Activated naive CD8-positive, alpha-beta T cell treated with anti-CD3 and anti-CD28 coated beads, Interleukin-2, amount 50 U/mL, for 24 hours (primary cell): ENCODE data around the gene MAN1C1.

Experiments used
- ATAC-seq: fragments of 150-1000 bp; cut with Tn5 transposase; one replicate; pipeline ENCODE4 v1.10.0; 2021
- DNase-seq: peaks from one replicate; pipeline ENCODE4 v3.0.0; 2021
- H3K27ac Mint-ChIP-seq: one replicate; pipeline ENCODE4 v1.8.0; 2021; ENCODE audit warnings: mild to moderate bottlenecking, mixed read lengths
- H3K27me3 Mint-ChIP-seq: one replicate; pipeline ENCODE4 v1.8.0; 2021; ENCODE audit warnings: mixed read lengths
- H3K36me3 Mint-ChIP-seq: one replicate; pipeline ENCODE4 v1.8.0; 2021; ENCODE audit warnings: low read depth, mixed read lengths
- H3K4me1 Mint-ChIP-seq: one replicate; pipeline ENCODE4 v1.8.0; 2021; ENCODE audit warnings: mixed read lengths
- H3K4me3 Mint-ChIP-seq: one replicate; pipeline ENCODE4 v1.8.0; 2021; ENCODE audit warnings: mild to moderate bottlenecking, moderate library complexity, mixed read lengths
- H3K9me3 Mint-ChIP-seq: one replicate; pipeline ENCODE4 v1.8.0; 2021; ENCODE audit warnings: mixed read lengths

Gene MAN1C1

GRCh38 chr1:25804964-25805862 is 188.6 kb downstream of the MAN1C1 start:
- no peak for ATAC-seq
- no peak overlapping the region for H3K27ac Mint-ChIP-seq
- H3K4me1 Mint-ChIP-seq, result peaks cover 30% of the 10 kb centered on the region
- peaks cover 3% of the 10 kb centered on the region for H3K27me3 Mint-ChIP-seq
- no peaks in the 10 kb centered on the region for H3K36me3 Mint-ChIP-seq
- no peak for DNase-seq
- H3K9me3 Mint-ChIP-seq, result no peaks in the 10 kb centered on the region
- no peak overlapping the region for H3K4me3 Mint-ChIP-seq

GRCh38 chr1:25805863-25806225 is 189.3 kb downstream of the MAN1C1 start:
- Mint-ChIP-seq H3K4me1 (peaks cover 26% of the 10 kb centered on the region), H3K27ac (no peak overlapping the region), H3K27me3 (no peaks in the 10 kb centered on the region), H3K36me3 (no peaks in the 10 kb centered on the region), H3K4me3 (no peak overlapping the region), H3K9me3 (no peaks in the 10 kb centered on the region)
- no peak for ATAC-seq
- no peak for DNase-seq

DNA sequence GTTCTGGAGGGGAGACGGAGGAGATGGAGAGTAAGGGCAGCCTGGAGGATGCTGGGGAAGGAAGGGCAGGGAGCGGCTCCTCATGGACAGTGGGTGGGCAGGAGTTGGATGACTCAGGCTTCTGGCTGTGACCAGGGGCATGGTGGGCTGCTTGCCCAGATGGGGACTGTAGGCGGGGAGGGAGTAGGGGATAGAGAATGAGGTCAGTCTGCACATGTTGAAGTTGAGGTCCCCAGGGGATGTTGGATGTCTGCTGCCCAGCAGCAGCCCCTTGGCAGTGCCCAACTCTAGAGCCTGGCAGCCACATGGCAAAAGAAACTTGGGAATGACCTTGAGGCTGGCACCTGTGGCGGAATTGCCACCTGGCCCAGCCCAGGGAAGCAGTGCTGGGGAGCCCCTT is 189.8 kb downstream of the MAN1C1 start:
- H3K9me3 Mint-ChIP-seq, result no peaks in the 10 kb centered on the region
- peaks cover 24% of the 10 kb centered on the region for H3K4me1 Mint-ChIP-seq
- no peaks in the 10 kb centered on the region for H3K27me3 Mint-ChIP-seq
- DNase-seq (no peak), ATAC-seq (no peak)
- no peak overlapping the region for H3K27ac Mint-ChIP-seq
- no peak overlapping the region for H3K4me3 Mint-ChIP-seq
- H3K36me3 Mint-ChIP-seq, result no peaks in the 10 kb centered on the region

DNA sequence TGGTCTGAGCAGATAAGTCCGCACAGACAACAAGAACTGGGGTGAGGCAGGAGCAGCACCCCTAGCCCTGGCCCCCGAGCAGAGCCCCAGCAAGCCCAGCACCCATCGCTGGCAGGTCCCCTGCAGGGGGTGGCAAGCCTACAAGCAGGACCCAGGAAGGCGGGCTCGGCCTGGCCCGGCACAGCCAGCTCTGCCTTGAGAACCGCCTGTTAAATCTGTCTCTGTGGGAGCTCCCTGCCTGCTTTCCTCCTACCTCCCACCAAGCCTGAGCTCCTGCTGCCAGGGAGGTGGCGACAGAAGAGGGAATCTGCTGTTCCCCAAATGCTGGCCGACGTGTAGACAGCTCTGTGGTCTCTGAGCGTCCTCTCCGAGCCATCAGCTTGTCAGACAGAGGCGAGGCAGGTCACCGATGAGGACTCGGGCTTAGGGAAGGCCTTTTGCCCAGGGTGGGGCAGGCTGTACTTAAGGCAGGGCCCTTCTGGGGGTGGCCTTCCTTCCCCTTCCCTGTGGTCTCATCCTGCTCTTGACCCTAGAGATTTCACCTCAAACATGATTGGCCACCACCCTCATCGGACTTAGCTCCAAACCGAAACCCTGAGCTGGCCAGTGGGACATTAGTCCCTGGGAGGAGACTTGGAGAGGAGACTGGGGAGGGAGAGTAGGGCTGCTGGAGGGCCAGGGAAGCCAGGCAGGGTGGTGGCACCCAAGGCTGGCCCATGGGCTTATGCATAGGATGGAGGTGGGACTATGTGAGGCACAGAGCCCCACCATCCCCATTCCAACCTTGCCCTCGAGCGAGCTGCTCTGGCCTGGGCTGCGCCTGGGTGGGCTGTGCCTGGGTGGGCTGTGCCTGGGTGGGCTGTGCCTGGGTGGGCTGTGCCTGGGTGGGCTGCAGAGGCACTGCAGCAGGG is 191.1 kb downstream of the MAN1C1 start:
- no peaks in the 10 kb centered on the region for H3K9me3 Mint-ChIP-seq
- H3K4me1 Mint-ChIP-seq, result peaks cover 16% of the 10 kb centered on the region
- no peaks in the 10 kb centered on the region for H3K36me3 Mint-ChIP-seq
- ATAC-seq, result no peak
- H3K4me3 Mint-ChIP-seq, result no peak overlapping the region
- no peaks in the 10 kb centered on the region for H3K27me3 Mint-ChIP-seq
- DNase-seq, result no peak
- no peak overlapping the region for H3K27ac Mint-ChIP-seq

DNA sequence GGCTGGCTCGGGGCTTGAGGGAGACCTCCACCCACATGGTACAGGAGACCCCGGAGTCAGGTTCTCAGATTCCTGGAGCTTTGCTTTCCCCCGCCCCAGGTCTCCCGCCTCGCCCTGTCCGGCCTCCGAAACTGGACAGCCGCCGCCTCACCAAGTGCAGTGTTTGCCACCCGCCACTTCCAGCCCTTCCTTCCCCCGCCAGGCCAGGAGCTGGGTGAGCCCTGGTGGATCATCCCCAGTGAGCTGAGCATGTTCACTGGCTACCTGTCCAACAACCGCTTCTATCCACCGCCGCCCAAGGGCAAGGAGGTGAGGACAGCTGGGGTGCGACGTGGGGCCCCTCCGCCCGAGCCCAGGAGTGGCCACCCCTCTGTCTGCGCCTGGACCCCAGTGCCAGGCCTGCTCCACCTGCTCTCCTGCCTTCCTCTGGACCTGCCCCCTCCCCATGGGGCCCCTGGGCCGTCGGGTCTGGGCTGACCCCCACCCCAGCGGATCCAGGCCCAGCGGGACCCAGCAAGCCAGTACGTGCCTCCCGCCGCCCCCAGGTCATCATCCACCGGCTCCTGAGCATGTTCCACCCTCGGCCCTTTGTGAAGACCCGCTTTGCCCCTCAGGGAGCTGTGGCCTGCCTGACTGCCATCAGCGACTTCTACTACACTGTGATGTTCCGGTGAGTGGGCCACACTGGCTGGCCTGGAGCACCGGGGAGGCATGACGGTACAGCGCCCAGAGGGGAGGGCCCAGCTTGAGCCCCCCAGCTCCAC is 192.1 kb downstream of the MAN1C1 start:
- no peak for ATAC-seq
- H3K27ac Mint-ChIP-seq, result no peak overlapping the region
- DNase-seq, result no peak
- peaks cover 9% of the 10 kb centered on the region for H3K4me1 Mint-ChIP-seq
- no peaks in the 10 kb centered on the region for H3K9me3 Mint-ChIP-seq
- no peak overlapping the region for H3K4me3 Mint-ChIP-seq
- H3K27me3 Mint-ChIP-seq, result no peaks in the 10 kb centered on the region
- H3K36me3 Mint-ChIP-seq, result no peaks in the 10 kb centered on the region

DNA sequence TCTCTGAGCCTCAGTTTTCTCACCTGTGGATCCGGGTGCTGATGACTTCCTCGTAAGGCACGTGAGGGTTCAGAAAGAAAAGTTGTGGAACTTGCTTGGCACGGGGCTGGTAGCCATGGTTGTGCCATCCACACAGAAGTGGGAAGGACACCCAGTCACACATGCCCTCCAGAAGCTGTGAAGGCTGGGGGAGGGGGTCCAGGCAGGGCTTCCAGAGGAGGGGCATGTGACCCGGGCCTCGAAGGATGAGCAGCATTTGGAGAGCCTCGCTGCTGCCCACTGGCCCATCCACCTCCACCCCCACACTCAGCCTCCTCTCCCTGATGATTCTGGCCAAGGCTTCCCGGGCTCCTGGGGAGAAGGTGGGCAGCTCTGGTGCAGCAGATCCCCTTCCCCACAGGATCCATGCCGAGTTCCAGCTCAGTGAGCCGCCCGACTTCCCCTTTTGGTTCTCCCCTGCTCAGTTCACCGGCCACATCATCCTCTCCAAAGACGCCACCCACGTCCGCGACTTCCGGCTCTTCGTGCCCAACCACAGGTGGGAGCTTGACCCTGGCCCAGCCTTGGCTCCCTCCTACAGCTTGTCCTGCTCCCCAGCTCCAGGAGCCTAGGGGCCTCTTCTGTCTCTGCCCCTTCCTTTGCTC is 192.8 kb downstream of the MAN1C1 start:
- no peak for DNase-seq
- Mint-ChIP-seq H3K4me1 (peaks cover 4% of the 10 kb centered on the region), H3K4me3 (no peak overlapping the region), H3K36me3 (no peaks in the 10 kb centered on the region), H3K9me3 (no peaks in the 10 kb centered on the region), H3K27me3 (no peaks in the 10 kb centered on the region), H3K27ac (no peak overlapping the region)
- ATAC-seq, result no peak

- Mint-ChIP-seq H3K4me1 (no peaks in the 10 kb centered on the region), H3K36me3 (peaks cover 2% of the 10 kb centered on the region), H3K4me3 (no peak overlapping the region), H3K27ac (no peak overlapping the region), H3K9me3 (no peaks in the 10 kb centered on the region), H3K27me3 (no peaks in the 10 kb centered on the region)
- ATAC-seq (no peak), DNase-seq (no peak)
Observed at GRCh38 chr1:25809929-25810328, 193.3 kb downstream of the MAN1C1 start.

DNA sequence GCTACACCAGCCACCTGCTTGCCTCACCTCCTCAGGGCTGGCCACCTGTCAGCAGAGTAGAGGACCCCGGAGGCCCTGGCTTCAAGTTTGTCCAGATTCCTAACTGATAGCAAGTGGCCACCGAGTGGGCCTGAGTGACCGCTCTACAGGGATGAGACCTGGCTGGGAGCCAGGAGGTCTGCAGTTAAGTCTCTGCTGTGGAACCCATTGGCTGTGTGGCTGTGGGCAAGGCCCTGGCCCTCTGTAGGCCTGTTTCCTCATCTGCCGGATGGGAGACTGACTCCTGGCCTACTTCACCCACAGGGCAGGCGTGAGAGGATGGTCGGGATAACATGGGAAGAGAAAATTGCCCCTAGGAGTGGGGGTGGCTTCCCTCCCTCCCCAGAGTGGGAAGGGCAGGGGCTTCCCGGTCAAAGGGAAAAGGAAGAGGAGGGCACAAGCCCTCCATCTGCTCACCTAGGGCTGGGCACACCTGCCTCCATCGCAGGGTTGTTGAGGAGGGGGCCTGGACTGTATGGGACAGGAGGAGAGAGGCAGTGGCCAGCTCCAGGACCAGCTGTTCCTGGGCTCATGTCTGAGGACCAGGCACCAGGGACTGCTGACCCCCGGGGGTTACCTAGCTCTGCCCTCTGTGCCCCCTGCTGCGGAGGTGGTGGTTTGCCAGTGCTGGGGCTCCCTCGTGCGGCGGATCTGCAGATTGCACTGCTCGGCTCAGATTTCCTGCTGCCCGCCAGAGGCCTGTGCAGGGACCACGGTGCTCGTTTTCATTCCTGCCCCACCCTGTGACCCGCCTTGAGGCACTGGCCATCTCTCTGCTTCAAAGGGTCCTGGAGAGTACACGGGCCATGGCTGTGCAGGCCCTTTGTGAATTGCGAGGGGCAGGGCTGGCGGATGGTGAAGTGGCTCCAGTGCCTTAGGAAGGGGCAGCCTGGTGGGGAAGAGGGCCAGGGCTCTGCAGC is 194.0 kb downstream of the MAN1C1 start:
- H3K27ac Mint-ChIP-seq, result no peak overlapping the region

DNA sequence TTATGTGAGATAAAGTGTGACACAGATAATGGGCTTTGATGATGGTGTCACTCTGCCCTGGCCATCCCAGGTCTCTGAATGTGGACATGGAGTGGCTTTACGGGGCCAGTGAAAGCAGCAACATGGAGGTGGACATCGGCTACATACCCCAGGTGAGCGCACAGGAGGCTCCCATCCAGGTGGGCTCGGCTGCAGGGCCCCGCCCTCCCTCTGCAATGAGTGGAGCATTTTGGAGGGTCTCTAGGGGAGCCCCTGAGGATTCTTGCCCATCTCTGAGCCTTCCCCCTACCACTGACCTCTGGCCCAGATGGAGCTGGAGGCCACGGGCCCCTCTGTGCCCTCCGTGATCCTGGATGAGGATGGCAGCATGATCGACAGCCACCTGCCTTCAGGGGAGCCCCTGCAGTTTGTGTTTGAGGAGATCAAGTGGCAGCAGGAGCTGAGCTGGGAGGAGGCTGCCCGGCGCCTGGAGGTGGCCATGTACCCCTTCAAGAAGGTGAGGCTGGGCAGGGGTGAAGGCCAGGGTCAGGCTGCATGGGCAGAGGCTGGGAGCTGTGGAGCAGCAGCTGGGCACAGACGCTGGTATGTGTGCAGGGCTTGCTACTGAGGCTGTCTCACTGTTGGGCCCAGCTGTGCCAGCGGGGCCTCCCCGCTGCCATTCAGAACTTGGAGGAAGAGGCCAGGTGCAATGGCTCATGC is 194.9 kb downstream of the MAN1C1 start:
- H3K4me1 Mint-ChIP-seq, result no peaks in the 10 kb centered on the region
- DNase-seq (no peak), ATAC-seq (no peak)
- no peaks in the 10 kb centered on the region for H3K27me3 Mint-ChIP-seq
- H3K4me3 Mint-ChIP-seq, result no peak overlapping the region
- no peak overlapping the region for H3K27ac Mint-ChIP-seq
- H3K36me3 Mint-ChIP-seq, result peaks cover 2% of the 10 kb centered on the region
- no peaks in the 10 kb centered on the region for H3K9me3 Mint-ChIP-seq

More for the DNA sequence above, 194.0 kb downstream of the MAN1C1 start:
- Mint-ChIP-seq H3K4me1 (no peaks in the 10 kb centered on the region), H3K9me3 (no peaks in the 10 kb centered on the region), H3K36me3 (peaks cover 2% of the 10 kb centered on the region), H3K4me3 (no peak overlapping the region), H3K27me3 (no peaks in the 10 kb centered on the region)
- ATAC-seq (peak; percentile 50), DNase-seq (peak; percentile 87)

DNA sequence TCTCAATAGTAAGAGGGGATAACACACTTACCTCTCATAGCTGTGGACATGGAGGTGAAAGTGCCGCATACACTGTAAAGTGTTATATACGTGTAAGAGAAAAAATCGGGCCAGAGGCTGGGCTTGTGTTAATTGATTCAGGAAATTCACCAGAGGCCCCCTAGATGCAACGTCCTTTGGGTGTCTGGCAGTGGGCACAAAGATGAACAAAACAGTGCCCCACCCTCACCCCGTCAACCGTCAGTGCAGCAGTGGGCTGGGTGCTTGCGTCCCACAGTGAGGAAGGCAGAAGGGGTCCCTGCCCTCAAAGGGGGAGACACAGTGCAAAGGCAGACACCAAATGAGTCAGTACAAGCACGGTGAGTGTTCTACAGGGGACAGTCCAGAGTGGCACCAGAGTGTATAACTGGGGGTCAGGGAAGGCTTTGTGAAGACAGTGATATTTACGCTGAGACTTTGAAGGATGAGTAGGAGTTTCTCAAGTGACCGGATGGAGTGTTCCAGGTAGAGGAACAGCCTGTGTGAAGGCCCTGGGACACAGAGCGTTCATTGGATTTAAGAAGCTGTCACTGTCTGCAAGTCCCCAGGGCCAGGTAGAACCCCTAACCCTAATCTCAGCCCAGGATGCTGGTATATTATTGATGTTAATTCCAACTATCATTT is 196.6 kb downstream of the MAN1C1 start:
- H3K4me3 Mint-ChIP-seq, result no peak overlapping the region
- peaks cover 2% of the 10 kb centered on the region for H3K4me1 Mint-ChIP-seq
- no peak for DNase-seq
- H3K27me3 Mint-ChIP-seq, result no peaks in the 10 kb centered on the region
- no peaks in the 10 kb centered on the region for H3K9me3 Mint-ChIP-seq
- peaks cover 2% of the 10 kb centered on the region for H3K36me3 Mint-ChIP-seq
- ATAC-seq, result no peak
- H3K27ac Mint-ChIP-seq, result no peak overlapping the region

GRCh38 chr1:25813734-25814471 is 197.3 kb downstream of the MAN1C1 start:
- no peak overlapping the region for H3K4me3 Mint-ChIP-seq
- no peaks in the 10 kb centered on the region for H3K27me3 Mint-ChIP-seq
- ATAC-seq, result peak; percentile 27
- H3K36me3 Mint-ChIP-seq, result peaks cover 2% of the 10 kb centered on the region
- H3K27ac Mint-ChIP-seq, result no peak overlapping the region
- peaks cover 7% of the 10 kb centered on the region for H3K4me1 Mint-ChIP-seq
- DNase-seq, result no peak
- H3K9me3 Mint-ChIP-seq, result no peaks in the 10 kb centered on the region

GRCh38 chr1:25814549-25815087 is 198.0 kb downstream of the MAN1C1 start:
- H3K4me3 Mint-ChIP-seq, result no peak overlapping the region
- DNase-seq, result no peak
- H3K27ac Mint-ChIP-seq, result no peak overlapping the region
- no peak for ATAC-seq
- H3K27me3 Mint-ChIP-seq, result no peaks in the 10 kb centered on the region
- H3K9me3 Mint-ChIP-seq, result no peaks in the 10 kb centered on the region
- peaks cover 2% of the 10 kb centered on the region for H3K36me3 Mint-ChIP-seq
- H3K4me1 Mint-ChIP-seq, result peaks cover 12% of the 10 kb centered on the region
